Measurements from ENCODE around the gene KCNK2.

Gene KCNK2

GRCh38 chr1:215250913-215251312 is 168.4 kb downstream of the KCNK2 start:
- H3K9me3 Mint-ChIP-seq: peaks cover 6% of the 10 kb centered on the region
- no peak overlapping the region for H3K27ac Mint-ChIP-seq (ENCODE audit: low read depth)
- H3K36me3 Mint-ChIP-seq (ENCODE audit: insufficient read depth): no peaks in the 10 kb centered on the region
- no peaks in the 10 kb centered on the region for H3K4me1 Mint-ChIP-seq
- no peaks in the 10 kb centered on the region for H3K27me3 Mint-ChIP-seq
- DNase-seq (ENCODE audit: low spot score in 2 of 2) (no peak), ATAC-seq (replicated peaks; ENCODE audit: extremely low read depth, poor library complexity, severe bottlenecking) (no peak)
- no peak overlapping the region for H3K4me3 Mint-ChIP-seq

DNA sequence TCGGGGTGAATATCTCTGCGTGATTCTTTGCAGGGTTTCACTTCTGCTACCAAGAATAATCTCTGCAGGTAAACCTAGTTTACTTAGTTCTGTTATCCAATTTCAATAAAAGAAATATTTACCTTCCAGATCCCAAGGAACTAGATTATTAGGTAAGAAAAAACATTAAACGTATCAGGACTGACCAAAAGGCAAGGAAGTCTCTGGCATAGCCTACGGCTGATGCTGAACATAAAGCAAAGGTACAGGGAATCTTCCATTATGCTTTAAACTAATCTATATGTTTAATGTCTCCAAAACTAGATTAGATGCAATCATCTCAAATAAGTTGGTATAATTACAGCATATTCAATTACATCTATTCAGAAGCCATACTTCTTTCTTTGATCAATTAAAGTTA is 168.9 kb downstream of the KCNK2 start:
- H3K4me1 Mint-ChIP-seq: no peaks in the 10 kb centered on the region
- H3K9me3 Mint-ChIP-seq: peaks cover 6% of the 10 kb centered on the region
- no peaks in the 10 kb centered on the region for H3K27me3 Mint-ChIP-seq
- no peak overlapping the region for H3K4me3 Mint-ChIP-seq
- no peak overlapping the region for H3K27ac Mint-ChIP-seq (ENCODE audit: low read depth)
- ATAC-seq (replicated peaks; ENCODE audit: extremely low read depth, poor library complexity, severe bottlenecking) (no peak), DNase-seq (ENCODE audit: low spot score in 2 of 2) (no peak)
- no peaks in the 10 kb centered on the region for H3K36me3 Mint-ChIP-seq (ENCODE audit: insufficient read depth)

- ATAC-seq (replicated peaks; ENCODE audit: extremely low read depth, poor library complexity, severe bottlenecking) (no peak), DNase-seq (ENCODE audit: low spot score in 2 of 2) (no peak)
- H3K36me3 Mint-ChIP-seq (ENCODE audit: insufficient read depth): no peaks in the 10 kb centered on the region
- H3K27ac Mint-ChIP-seq (ENCODE audit: low read depth): no peak overlapping the region
- no peak overlapping the region for H3K4me3 Mint-ChIP-seq
- peaks cover 6% of the 10 kb centered on the region for H3K9me3 Mint-ChIP-seq
- no peaks in the 10 kb centered on the region for H3K27me3 Mint-ChIP-seq
- H3K4me1 Mint-ChIP-seq: no peaks in the 10 kb centered on the region
Measured at GRCh38 chr1:215252164-215252563, 169.6 kb downstream of the KCNK2 start.

DNA sequence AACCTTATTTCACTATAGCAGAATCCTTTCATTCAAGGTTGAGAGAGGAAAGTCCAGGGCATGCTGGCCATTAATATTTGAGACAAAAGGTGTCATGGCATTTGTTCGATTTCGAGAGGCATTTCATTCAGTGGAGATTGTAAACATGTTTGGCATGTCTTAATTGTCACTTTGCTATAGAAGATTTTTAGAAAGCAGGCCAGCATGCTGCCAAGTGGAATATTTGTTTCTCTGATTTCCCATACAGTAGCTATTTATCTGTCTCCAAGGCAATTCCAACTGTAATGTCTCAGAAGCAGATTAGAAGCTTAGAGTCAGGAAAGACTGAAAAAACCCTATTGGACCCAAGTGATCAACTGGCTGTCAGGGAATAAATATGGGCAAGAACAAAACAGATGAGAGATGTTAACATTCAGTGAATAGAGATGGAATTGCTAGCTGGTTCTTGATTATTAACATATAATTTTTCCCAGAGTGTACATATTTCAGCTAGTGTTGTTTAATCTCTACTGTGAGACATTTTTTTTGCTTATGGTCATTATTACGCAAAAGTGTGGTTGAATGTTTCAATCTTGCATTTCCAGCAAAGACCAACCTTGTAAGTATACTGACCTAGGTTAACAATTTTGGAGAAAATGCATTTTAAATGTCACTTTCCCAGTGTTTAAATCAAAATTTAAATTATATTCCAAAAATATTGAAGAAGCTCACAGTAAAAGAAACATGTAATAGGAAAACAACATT is 174.6 kb downstream of the KCNK2 start:
- no peak overlapping the region for H3K4me3 Mint-ChIP-seq
- H3K36me3 Mint-ChIP-seq (ENCODE audit: insufficient read depth): no peaks in the 10 kb centered on the region
- H3K4me1 Mint-ChIP-seq: no peaks in the 10 kb centered on the region
- H3K27me3 Mint-ChIP-seq: no peaks in the 10 kb centered on the region
- no peak overlapping the region for H3K27ac Mint-ChIP-seq (ENCODE audit: low read depth)
- ATAC-seq (replicated peaks; ENCODE audit: extremely low read depth, poor library complexity, severe bottlenecking) (no peak), DNase-seq (ENCODE audit: low spot score in 2 of 2) (no peak)
- H3K9me3 Mint-ChIP-seq: peaks cover 7% of the 10 kb centered on the region

GRCh38 chr1:215260711-215261110 is 178.2 kb downstream of the KCNK2 start:
- H3K4me1 Mint-ChIP-seq: no peaks in the 10 kb centered on the region
- ATAC-seq (replicated peaks; ENCODE audit: extremely low read depth, poor library complexity, severe bottlenecking) (no peak), DNase-seq (ENCODE audit: low spot score in 2 of 2) (no peak)
- H3K4me3 Mint-ChIP-seq: no peak overlapping the region
- H3K27me3 Mint-ChIP-seq: no peaks in the 10 kb centered on the region
- no peaks in the 10 kb centered on the region for H3K36me3 Mint-ChIP-seq (ENCODE audit: insufficient read depth)
- peaks cover 11% of the 10 kb centered on the region for H3K9me3 Mint-ChIP-seq
- H3K27ac Mint-ChIP-seq (ENCODE audit: low read depth): no peak overlapping the region

- ATAC-seq (replicated peaks; ENCODE audit: extremely low read depth, poor library complexity, severe bottlenecking) (no peak), DNase-seq (ENCODE audit: low spot score in 2 of 2) (no peak)
- no peak overlapping the region for H3K4me3 Mint-ChIP-seq
- no peaks in the 10 kb centered on the region for H3K27me3 Mint-ChIP-seq
- no peaks in the 10 kb centered on the region for H3K36me3 Mint-ChIP-seq (ENCODE audit: insufficient read depth)
- no peak overlapping the region for H3K27ac Mint-ChIP-seq (ENCODE audit: low read depth)
- no peaks in the 10 kb centered on the region for H3K4me1 Mint-ChIP-seq
- H3K9me3 Mint-ChIP-seq: peaks cover 11% of the 10 kb centered on the region
Measured at GRCh38 chr1:215262106-215262505, 179.6 kb downstream of the KCNK2 start.

DNA sequence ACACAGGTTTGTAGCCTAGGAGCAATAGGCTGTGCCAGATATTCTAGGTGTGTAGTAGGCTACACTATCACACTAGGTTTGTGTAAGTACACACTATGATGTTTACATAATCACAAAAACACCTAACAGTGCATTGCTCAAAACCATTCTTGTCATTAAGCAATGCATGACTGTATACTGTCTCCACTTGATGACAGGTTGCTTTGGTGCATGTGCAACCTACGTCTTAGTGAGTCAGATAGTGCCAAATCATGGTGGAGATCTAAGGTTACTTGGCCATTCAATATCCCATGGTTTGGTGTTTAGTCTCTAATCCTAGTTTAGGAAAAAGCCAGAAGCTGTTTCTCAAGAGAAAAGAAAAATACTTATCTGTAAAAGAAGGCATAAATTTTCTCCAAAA is 181.1 kb downstream of the KCNK2 start:
- Mint-ChIP-seq H3K27me3 (no peaks in the 10 kb centered on the region), H3K27ac (ENCODE audit: low read depth) (no peak overlapping the region), H3K4me3 (no peak overlapping the region), H3K9me3 (peaks cover 11% of the 10 kb centered on the region), H3K36me3 (ENCODE audit: insufficient read depth) (no peaks in the 10 kb centered on the region), H3K4me1 (no peaks in the 10 kb centered on the region)
- ATAC-seq (replicated peaks; ENCODE audit: extremely low read depth, poor library complexity, severe bottlenecking) (no peak), DNase-seq (ENCODE audit: low spot score in 2 of 2) (no peak)

- DNase-seq (ENCODE audit: low spot score in 2 of 2): no peak
- H3K4me1 Mint-ChIP-seq: no peaks in the 10 kb centered on the region
- H3K36me3 Mint-ChIP-seq (ENCODE audit: insufficient read depth): peaks cover 3% of the 10 kb centered on the region
- no peaks in the 10 kb centered on the region for H3K27me3 Mint-ChIP-seq
- peaks cover 4% of the 10 kb centered on the region for H3K9me3 Mint-ChIP-seq
- H3K4me3 Mint-ChIP-seq: no peak overlapping the region
- H3K27ac Mint-ChIP-seq (ENCODE audit: low read depth): no peak overlapping the region
- ATAC-seq (replicated peaks; ENCODE audit: extremely low read depth, poor library complexity, severe bottlenecking): no peak
Measured at GRCh38 chr1:215264649-215265048, 182.1 kb downstream of the KCNK2 start.

- H3K9me3 Mint-ChIP-seq: peaks cover 14% of the 10 kb centered on the region
- H3K36me3 Mint-ChIP-seq (ENCODE audit: insufficient read depth): peaks cover 4% of the 10 kb centered on the region
- no peak overlapping the region for H3K27ac Mint-ChIP-seq (ENCODE audit: low read depth)
Measured at GRCh38 chr1:215267495-215267894, 185.0 kb downstream of the KCNK2 start.

GRCh38 chr1:215269955-215270354 is 187.4 kb downstream of the KCNK2 start:
- Mint-ChIP-seq H3K9me3 (peaks cover 16% of the 10 kb centered on the region), H3K27me3 (no peaks in the 10 kb centered on the region), H3K36me3 (ENCODE audit: insufficient read depth) (peaks cover 4% of the 10 kb centered on the region), H3K4me1 (no peaks in the 10 kb centered on the region), H3K4me3 (no peak overlapping the region), H3K27ac (ENCODE audit: low read depth) (no peak overlapping the region)
- no peak for DNase-seq (ENCODE audit: low spot score in 2 of 2)
- no peak for ATAC-seq (replicated peaks; ENCODE audit: extremely low read depth, poor library complexity, severe bottlenecking)

More at GRCh38 chr1:215267495-215267894, 185.0 kb downstream of the KCNK2 start:
- DNase-seq (ENCODE audit: low spot score in 2 of 2) (no peak), ATAC-seq (replicated peaks; ENCODE audit: extremely low read depth, poor library complexity, severe bottlenecking) (no peak)
- no peak overlapping the region for H3K4me3 Mint-ChIP-seq
- H3K4me1 Mint-ChIP-seq: no peaks in the 10 kb centered on the region
- H3K27me3 Mint-ChIP-seq: no peaks in the 10 kb centered on the region

- Mint-ChIP-seq H3K4me1 (no peaks in the 10 kb centered on the region), H3K9me3 (peaks cover 17% of the 10 kb centered on the region)
Measured at GRCh38 chr1:215273838-215274516, 191.4 kb downstream of the KCNK2 start.

GRCh38 chr1:215276582-215276981 is 194.0 kb downstream of the KCNK2 start:
- Mint-ChIP-seq H3K4me3 (no peak overlapping the region), H3K36me3 (ENCODE audit: insufficient read depth) (no peaks in the 10 kb centered on the region), H3K4me1 (no peaks in the 10 kb centered on the region), H3K9me3 (peaks cover 6% of the 10 kb centered on the region), H3K27me3 (no peaks in the 10 kb centered on the region), H3K27ac (ENCODE audit: low read depth) (no peak overlapping the region)
- ATAC-seq (replicated peaks; ENCODE audit: extremely low read depth, poor library complexity, severe bottlenecking): no peak
- no peak for DNase-seq (ENCODE audit: low spot score in 2 of 2)

More at GRCh38 chr1:215273838-215274516, 191.4 kb downstream of the KCNK2 start:
- ATAC-seq (replicated peaks; ENCODE audit: extremely low read depth, poor library complexity, severe bottlenecking) (no peak), DNase-seq (ENCODE audit: low spot score in 2 of 2) (no peak)
- no peaks in the 10 kb centered on the region for H3K27me3 Mint-ChIP-seq
- H3K4me3 Mint-ChIP-seq: no peak overlapping the region
- peaks cover 4% of the 10 kb centered on the region for H3K36me3 Mint-ChIP-seq (ENCODE audit: insufficient read depth)
- H3K27ac Mint-ChIP-seq (ENCODE audit: low read depth): no peak overlapping the region

DNA sequence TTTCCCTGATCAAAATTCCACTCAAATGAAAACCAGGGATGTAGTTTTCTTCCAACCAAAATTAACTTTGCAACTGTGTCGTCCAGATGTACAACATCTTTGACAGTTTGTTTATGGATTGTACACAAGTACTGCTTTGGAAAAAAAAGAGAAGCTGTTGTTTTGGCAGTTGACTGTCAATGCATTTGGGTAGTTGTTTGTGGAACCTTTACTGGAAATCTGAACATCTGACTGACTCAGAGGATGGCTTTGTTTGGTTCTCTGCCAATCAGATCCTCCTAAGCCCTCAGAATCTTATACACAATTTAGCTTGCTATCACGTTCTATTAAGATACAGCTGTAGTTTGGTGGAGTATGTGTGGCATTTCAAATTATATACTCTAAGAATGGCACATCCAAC is 195.0 kb downstream of the KCNK2 start:
- Mint-ChIP-seq H3K27me3 (no peaks in the 10 kb centered on the region), H3K27ac (ENCODE audit: low read depth) (no peak overlapping the region), H3K4me3 (no peak overlapping the region), H3K9me3 (peaks cover 6% of the 10 kb centered on the region), H3K36me3 (ENCODE audit: insufficient read depth) (no peaks in the 10 kb centered on the region), H3K4me1 (no peaks in the 10 kb centered on the region)
- ATAC-seq (replicated peaks; ENCODE audit: extremely low read depth, poor library complexity, severe bottlenecking) (no peak), DNase-seq (ENCODE audit: low spot score in 2 of 2) (no peak)

Measured in central memory CD8-positive, alpha-beta T cell (primary cell).